SU-DHL-6 (cell line): ENCODE results near the gene UQCRQ.

Experiments used
- H2AFZ ChIP-seq: fragments of 200-600 bp; sonication (generic); 2 replicates; pipeline ENCODE4 v1.6.1; 2014; ENCODE audit warnings: low read depth, mild to moderate bottlenecking, moderate library complexity, mixed read lengths, antibody characterized with exemption, low read length; ENCODE audit not compliant: severe bottlenecking
- H3F3A ChIP-seq: fragments of 200-600 bp; shearing (Covaris generic); 2 replicates; pipeline ENCODE4 v1.6.0; 2016; ENCODE audit warnings: antibody characterized with exemption, mild to moderate bottlenecking; ENCODE audit not compliant: insufficient read depth
- H3K27ac ChIP-seq: fragments of 200-600 bp; sonication (generic); 2 replicates; pipeline ENCODE4 v1.5.1; 2016; ENCODE audit warnings: low read depth, mild to moderate bottlenecking, low read length, moderate library complexity, mixed read lengths
- H3K27me3 ChIP-seq: fragments of 200-600 bp; sonication (generic), shearing (Covaris generic); 2 replicates; pipeline ENCODE4 v1.6.0; 2014; ENCODE audit warnings: mild to moderate bottlenecking, low read length
- H3K36me3 ChIP-seq: fragments of 200-600 bp; sonication (generic); 2 replicates; pipeline ENCODE4 v1.6.1; 2014; ENCODE audit warnings: mild to moderate bottlenecking, low read length, mixed read lengths
- H3K4me2 ChIP-seq: fragments of 300-600, 200-600 bp; shearing (Covaris generic), sonication (generic); 2 replicates; pipeline ENCODE4 v1.6.0; 2014; ENCODE audit warnings: low read length, low read depth, mild to moderate bottlenecking; ENCODE audit not compliant: poor library complexity, severe bottlenecking
- H3K4me3 ChIP-seq: fragments of 200-600 bp; sonication (generic); 2 replicates; pipeline ENCODE4 v1.5.1; 2014; ENCODE audit warnings: antibody characterized with exemption, low read length, mild to moderate bottlenecking, mixed read lengths; ENCODE audit not compliant: insufficient read depth, poor library complexity, severe bottlenecking
- H3K79me2 ChIP-seq: fragments of 200-600 bp; sonication (generic); 2 replicates; pipeline ENCODE4 v1.6.1; 2014; ENCODE audit warnings: mild to moderate bottlenecking, low read length, moderate library complexity; ENCODE audit not compliant: insufficient read depth
- H3K9ac ChIP-seq: fragments of 200-600 bp; sonication (generic); 2 replicates; pipeline ENCODE4 v1.7.0; 2014; ENCODE audit warnings: mild to moderate bottlenecking, low read length
- H3K9me2 ChIP-seq: fragments of 200-600 bp; sonication (generic); replicated peaks from 2 replicates; pipeline ENCODE4 v1.6.1; 2014; ENCODE audit warnings: low read length; ENCODE audit not compliant: insufficient read depth
- H3K9me3 ChIP-seq: fragments of 200-600 bp; sonication (generic); 2 replicates; pipeline ENCODE4 v1.6.1; 2014; ENCODE audit warnings: low read length, mixed read lengths; ENCODE audit not compliant: insufficient read depth
- H4K20me1 ChIP-seq: fragments of 200-600 bp; sonication (generic); 2 replicates; pipeline ENCODE4 v1.6.1; 2014; ENCODE audit warnings: low read depth, mild to moderate bottlenecking, antibody characterized with exemption, low read length, moderate library complexity, mixed read lengths
- EZH2phosphoT487 ChIP-seq: fragments of 200-600 bp; sonication (generic), shearing (Covaris generic); conservative IDR thresholded peaks from 2 replicates; pipeline ENCODE4 v1.6.1; 2018; ENCODE audit warnings: mild to moderate bottlenecking, antibody characterized with exemption, low read length, moderate library complexity, mixed read lengths
- TF ChIP-seq, protein P1 (sequence below): fragments of 200-600 bp; sonication (generic); IDR thresholded peaks from one replicate; pipeline ENCODE4 v1.5.1; 2017; ENCODE audit warnings: antibody characterized with exemption, mild to moderate bottlenecking, low read length, moderate library complexity; ENCODE audit not compliant: insufficient read depth, poor library complexity, severe bottlenecking

Gene UQCRQ

DNA sequence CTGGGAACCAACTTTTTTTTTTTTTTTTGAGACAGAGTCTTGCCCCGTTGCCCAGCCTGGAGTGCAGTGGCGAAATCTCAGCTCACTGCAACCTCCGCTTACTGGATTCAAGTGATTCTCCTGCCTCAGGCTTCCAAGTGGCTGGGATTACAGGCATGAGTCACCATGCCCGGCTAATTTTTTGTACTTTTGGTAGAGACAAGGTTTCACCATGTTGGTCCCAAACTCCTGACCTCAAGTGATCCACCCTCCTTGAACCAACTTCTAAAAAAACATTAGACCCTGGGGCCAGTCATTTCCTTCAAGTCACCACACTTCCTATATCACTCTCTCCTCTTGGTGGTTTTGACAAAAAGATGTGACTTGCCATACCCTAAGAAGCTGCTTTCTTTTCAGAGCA is 25.1 kb upstream of the UQCRQ start:
- no peak overlapping the region for H3K4me3 ChIP-seq
- no peaks in the 10 kb centered on the region for H3K9me2 ChIP-seq
- H2AFZ ChIP-seq, result no peak overlapping the region
- H3K9me3 ChIP-seq, result no peaks in the 10 kb centered on the region
- H3K27me3 ChIP-seq, result no peaks in the 10 kb centered on the region
- no peak overlapping the region for H3K4me2 ChIP-seq
- H4K20me1 ChIP-seq, result no peaks in the 10 kb centered on the region
- no peaks in the 10 kb centered on the region for H3K36me3 ChIP-seq
- no peak for TF ChIP-seq EZH2phosphoT487
- TF ChIP-seq, protein P1, sequence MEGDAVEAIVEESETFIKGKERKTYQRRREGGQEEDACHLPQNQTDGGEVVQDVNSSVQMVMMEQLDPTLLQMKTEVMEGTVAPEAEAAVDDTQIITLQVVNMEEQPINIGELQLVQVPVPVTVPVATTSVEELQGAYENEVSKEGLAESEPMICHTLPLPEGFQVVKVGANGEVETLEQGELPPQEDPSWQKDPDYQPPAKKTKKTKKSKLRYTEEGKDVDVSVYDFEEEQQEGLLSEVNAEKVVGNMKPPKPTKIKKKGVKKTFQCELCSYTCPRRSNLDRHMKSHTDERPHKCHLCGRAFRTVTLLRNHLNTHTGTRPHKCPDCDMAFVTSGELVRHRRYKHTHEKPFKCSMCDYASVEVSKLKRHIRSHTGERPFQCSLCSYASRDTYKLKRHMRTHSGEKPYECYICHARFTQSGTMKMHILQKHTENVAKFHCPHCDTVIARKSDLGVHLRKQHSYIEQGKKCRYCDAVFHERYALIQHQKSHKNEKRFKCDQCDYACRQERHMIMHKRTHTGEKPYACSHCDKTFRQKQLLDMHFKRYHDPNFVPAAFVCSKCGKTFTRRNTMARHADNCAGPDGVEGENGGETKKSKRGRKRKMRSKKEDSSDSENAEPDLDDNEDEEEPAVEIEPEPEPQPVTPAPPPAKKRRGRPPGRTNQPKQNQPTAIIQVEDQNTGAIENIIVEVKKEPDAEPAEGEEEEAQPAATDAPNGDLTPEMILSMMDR, result no peak
- no peak overlapping the region for H3K27ac ChIP-seq
- no peaks in the 10 kb centered on the region for H3F3A ChIP-seq
- H3K79me2 ChIP-seq, result no peaks in the 10 kb centered on the region
- no peak overlapping the region for H3K9ac ChIP-seq

DNA sequence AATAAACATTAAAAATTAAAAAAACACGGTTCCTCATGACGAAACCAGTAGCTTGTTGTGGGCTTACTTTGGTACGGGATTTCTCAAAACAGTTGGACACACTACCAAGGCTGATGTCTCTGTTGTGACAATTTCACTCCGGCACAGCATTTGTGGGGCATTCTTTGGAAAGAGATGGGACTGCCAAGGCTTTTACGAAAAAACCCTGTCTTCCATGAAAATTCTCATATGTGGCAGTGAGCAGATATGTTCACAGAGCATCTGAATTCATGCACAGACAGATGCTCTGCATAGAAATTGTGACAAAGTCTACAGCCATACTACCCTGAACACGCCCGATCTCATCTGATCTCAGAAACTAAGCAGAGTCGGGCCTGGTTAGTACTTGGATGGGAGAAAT is 18.2 kb upstream of the UQCRQ start:
- TF ChIP-seq EZH2phosphoT487, result no peak
- H3K79me2 ChIP-seq, result no peaks in the 10 kb centered on the region
- no peak overlapping the region for H3K9ac ChIP-seq
- H3K4me2 ChIP-seq, result no peak overlapping the region
- no peak overlapping the region for H3K27ac ChIP-seq
- H2AFZ ChIP-seq, result no peak overlapping the region
- H3K4me3 ChIP-seq, result no peak overlapping the region
- H3K36me3 ChIP-seq, result no peaks in the 10 kb centered on the region
- no peaks in the 10 kb centered on the region for H3K27me3 ChIP-seq
- no peaks in the 10 kb centered on the region for H3F3A ChIP-seq
- H3K9me2 ChIP-seq, result no peaks in the 10 kb centered on the region
- H3K9me3 ChIP-seq, result no peaks in the 10 kb centered on the region
- no peaks in the 10 kb centered on the region for H4K20me1 ChIP-seq

DNA sequence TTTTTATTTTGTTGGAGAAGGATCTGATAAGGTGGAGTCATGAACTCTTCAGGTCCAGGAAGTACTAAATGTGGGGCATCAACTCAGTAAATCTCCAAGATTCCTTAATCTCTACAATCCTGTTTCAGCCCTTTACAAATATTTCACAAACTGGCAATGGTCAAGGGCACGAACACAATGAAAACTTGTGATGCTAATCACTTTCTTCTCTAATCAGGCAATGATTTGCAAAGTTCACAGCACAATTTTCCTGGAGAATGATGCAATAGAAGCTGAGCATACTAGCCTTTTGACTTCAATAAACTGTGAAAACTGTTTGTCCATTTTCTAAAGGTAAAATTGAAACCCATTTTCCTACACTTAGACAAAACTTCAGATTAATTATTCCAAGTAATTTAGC is 17.1 kb upstream of the UQCRQ start:
- Histone ChIP-seq H3F3A (no peaks in the 10 kb centered on the region), H4K20me1 (no peaks in the 10 kb centered on the region), H3K9me3 (no peaks in the 10 kb centered on the region), H2AFZ (no peak overlapping the region), H3K9ac (no peak overlapping the region), H3K9me2 (no peaks in the 10 kb centered on the region), H3K79me2 (no peaks in the 10 kb centered on the region), H3K4me2 (no peak overlapping the region), H3K4me3 (no peak overlapping the region), H3K27me3 (no peaks in the 10 kb centered on the region), H3K36me3 (no peaks in the 10 kb centered on the region), H3K27ac (no peak overlapping the region)
- TF ChIP-seq EZH2phosphoT487, result no peak
- TF ChIP-seq, protein P1, result no peak

DNA sequence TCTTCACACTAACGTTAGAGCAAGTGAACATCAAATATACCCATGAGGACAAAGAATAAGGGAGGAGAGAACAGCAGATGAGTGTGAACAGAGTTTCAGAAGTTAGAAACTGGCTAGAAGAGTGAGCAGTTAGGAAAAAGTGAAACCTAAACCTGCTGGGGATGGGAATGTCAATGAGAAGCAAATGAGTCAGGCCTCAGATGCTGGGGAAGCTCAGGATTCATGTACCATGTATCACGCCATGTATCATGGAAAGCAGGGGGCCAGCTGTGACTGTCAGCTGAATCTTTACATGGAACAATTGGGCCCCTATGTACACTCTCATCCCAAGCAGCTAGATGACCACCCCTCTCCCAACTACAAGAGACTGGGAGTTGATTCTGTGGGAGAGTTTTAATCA is 16.4 kb upstream of the UQCRQ start:
- H3K9me3 ChIP-seq, result no peaks in the 10 kb centered on the region
- no peak for TF ChIP-seq EZH2phosphoT487
- TF ChIP-seq, protein P1, result no peak
- no peaks in the 10 kb centered on the region for H3K9me2 ChIP-seq
- H3K4me3 ChIP-seq, result no peak overlapping the region
- H3K9ac ChIP-seq, result no peak overlapping the region
- no peak overlapping the region for H2AFZ ChIP-seq
- no peak overlapping the region for H3K4me2 ChIP-seq
- no peaks in the 10 kb centered on the region for H3K27me3 ChIP-seq
- no peaks in the 10 kb centered on the region for H3K36me3 ChIP-seq
- H4K20me1 ChIP-seq, result no peaks in the 10 kb centered on the region
- H3K27ac ChIP-seq, result no peak overlapping the region
- H3K79me2 ChIP-seq, result no peaks in the 10 kb centered on the region
- no peaks in the 10 kb centered on the region for H3F3A ChIP-seq
